Dedifferentiated amniotic fluid mesenchymal stem cell (primary cell): Measurements from ENCODE around the gene BMPR2.
"Not testable (repeated sequence)": the region's sequence is repeated elsewhere in the genome, so short reads cannot be mapped to it uniquely, and the experiment has no call there.

Experiments
- DNase-seq: peaks from one replicate; pipeline ENCODE4 v3.0.0-alpha.2; 2016; ENCODE audit errors: extremely low spot score

The BMPR2 gene

DNA sequence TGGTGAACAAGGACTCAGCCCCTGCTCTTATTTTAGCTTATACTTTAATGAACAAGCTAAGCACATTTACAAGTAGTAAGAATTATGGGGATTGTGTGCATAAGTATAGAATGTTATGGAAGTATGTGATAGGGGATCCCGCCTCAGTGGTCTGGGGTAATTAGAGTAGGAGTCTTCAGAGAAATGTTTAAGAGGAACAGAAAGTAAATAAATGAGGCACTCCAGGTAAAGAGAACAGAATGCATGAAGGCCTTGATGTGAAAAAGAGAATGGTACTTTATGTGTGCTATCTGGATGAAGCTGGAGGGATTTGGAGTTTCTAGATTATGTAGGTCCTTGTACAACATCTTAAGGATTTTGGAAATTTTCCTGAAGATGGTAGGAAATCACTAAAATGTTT, 76.6 kb downstream of the BMPR2 start:
- DNase-seq: no peak

DNA sequence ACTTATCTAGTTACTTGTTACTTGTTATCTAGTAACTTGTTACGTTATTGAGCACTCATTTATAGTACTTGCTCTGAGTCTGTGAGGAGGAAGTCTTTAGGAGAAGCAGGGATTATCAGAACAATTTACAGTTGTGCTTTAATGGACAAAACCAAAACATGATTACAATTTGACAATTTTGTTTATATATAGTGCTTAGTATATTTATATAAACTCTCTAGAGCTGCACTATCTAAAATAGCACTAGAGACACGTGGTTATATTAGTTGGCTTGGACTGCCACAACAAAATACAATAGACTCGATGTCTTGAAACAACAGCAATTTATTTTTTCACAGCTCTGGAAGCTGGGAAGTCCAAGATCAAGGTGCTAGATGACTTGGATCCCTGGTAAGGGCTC, 78.4 kb downstream of the BMPR2 start:
- DNase-seq: no peak

DNA sequence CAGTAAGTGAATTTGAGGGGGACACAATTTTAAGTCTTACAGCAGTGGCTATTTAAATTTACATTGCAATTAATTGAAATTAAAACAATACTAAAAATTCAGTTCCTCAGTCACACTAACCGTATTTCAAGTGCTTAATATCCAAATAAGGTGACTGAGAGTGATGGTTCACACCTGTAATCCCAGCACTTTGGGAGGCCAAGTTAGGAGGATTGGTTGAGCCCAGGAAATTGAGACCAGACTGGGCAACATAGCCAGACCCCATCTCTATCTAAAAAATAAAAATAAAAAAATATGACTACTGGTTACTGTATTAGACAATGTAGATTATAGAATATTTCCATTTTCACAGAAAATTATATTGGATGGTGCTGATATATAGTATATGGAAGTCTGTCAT, 79.0 kb downstream of the BMPR2 start:
- no peak for DNase-seq

DNA sequence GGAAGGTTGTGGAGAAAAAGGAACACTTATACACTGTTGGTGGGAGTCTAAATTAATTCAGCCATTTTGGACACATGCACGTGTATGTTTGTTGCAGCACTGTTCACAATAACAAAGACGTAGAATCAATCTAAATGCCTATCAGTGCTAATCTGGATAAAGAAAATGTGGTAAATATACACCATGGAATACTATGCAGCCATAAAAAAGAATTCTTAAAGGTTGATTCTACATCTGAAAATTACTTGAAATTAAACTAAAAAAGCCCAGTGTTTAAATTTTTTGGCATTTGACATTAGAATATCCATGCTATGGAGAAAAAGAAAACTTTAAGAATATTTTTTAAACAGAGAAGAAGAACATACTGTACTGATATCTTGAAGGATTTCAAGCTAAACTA, 84.0 kb downstream of the BMPR2 start:
- no peak for DNase-seq

DNA sequence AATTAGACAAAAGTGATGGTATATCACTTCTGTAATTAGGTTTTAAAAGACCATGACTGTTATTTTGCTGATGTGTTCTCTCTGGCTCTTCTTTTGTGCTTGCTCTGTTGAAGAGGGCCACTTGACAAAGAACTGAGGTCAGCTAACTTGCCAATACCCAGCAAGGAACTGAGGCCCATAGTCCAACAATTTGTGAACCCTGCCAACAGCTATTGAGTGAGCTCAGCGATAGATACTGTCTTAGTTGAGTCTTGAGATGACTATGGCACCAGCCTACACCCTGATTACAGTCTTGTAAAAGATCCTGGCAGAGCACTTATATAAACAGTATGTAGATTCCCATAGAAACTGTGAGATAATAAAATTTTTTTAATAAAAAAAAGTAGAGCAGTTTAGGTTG, 103.0 kb downstream of the BMPR2 start:
- DNase-seq: no peak

DNA sequence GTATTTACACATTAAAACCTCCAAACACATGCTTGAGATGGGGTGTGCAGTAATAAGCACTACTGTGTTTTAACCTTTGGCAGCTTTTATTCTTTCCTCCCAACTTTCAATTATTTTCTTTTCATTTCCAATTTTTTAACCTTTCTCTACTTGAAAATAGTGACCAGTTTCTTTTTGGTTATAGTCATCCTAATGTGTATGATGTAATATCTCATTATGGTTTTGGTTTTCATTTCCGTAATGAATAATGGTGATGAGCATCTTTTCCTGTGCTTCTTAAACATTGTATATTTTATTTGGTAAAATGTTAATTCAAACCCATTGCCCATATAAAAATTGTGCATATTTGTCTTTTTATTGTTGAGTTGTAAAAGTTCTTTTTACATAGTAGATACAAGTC, 103.5 kb downstream of the BMPR2 start:
- DNase-seq: no peak

DNA sequence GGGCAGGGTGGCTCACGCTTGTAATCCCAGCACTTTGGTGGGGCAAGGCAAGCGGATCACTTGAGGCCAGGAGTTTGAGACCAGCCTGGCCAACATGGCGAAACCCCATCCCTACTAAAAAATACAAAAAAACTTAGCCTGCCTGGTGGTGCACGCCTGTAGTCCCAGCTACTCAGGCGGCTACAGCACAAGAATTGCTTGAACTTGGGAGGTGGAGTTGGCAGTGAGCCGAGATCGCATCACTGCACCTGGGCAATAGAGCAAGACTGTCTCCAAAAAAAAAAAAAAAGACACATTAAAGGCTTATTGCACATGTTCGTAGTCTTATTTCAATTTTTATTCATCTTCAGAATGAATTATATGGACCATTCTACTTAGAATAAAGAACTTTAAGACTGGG, 110.2 kb downstream of the BMPR2 start:
- DNase-seq: no peak

DNA sequence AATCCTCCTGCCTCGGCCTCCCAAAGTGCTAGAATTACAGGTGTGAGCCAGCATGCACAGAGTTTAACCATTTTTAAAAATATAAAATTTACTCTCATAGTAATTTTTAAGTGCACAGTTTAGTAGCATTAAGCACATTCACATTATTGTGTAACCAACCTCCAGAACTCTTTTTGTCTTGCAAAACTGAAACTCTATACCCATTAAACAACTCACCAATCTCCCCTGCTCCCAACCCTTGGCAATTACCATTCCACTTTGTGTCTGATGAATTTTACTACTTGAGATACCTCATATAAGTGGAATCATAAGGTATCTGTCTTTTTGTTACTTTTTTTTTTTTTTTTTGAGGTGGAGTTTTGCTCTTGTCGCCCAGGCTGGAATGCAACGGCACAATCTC, 112.5 kb downstream of the BMPR2 start:
- no peak for DNase-seq

DNA sequence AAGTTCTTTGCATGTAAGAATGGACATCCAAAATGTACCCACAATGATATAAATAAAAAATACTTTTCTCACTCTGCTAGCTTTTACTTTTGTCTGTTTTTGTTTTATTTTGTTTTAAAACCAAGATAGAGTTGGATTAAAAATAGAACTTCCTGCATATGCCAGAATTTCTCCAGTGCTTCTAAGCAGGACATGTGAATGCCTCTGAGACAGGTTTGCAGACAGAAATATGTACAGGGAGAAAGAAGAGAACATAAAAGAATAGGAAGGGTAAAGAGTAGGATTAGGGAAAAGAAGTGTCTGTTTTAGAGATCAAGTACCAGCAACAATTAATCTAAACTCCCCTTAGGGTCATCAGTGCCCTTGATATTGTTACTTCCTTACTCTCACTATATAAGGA, 114.4 kb downstream of the BMPR2 start:
- no peak for DNase-seq

DNA sequence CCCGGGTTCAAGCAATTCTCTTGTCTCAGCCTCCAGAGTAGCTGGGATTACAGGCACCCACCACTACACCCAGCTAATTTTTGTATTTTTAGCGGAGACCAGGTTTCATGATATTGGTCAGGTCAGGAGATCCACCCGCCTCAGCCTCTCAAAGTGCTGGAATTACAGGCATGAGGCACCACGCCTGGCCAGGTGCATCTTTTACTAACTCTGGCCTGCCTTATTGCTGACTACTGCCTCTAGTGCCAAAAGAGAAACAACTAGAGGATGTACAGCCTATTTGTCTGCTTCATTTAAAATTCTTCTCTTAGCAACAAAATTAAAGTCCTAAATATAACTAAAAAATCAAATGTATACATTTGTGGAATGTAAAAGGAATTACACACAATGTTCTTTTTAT, 115.4 kb downstream of the BMPR2 start:
- DNase-seq: no peak

DNA sequence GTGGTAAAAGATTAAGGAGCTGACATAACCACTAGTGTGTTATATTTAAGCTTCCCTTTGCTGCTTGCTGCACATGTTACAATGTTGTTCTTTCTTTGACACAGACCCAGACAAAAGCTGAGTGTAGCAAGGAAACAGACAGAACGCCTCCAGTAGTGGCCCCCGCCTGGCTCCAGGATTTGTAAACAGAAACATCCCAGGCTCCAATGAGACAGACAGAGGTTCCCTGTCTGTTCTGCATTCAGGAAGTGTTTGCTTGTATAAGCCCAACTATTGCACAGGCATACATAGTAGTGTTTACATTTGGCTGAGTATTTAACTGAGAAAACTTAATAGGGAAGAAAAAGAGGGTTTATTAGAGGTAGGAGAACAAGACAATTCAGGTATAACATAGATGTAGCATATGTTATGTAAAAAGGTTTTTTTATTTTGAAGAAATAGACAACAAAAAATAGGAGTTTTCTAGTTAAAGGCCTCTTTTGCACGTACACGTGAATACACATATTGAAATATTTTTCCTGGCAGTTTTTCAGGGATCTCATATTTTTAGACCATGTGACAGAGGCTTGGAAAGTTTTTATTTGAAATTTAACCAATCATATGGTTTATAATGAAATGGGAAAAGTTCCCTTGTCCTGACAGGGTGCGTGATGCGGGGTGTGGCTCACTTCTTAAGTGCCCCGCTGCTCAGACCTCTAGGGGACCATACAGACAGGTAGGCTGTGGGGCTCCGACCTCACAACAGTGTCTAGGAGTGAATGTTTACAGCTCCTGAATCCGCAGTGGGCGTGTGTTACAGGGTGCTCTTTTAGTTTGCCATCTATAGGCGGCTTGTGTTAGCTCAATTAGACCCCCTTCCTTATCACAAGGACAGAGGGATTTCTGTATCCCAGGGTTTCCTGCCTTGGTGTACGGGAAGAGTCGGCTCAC, 118.4 kb downstream of the BMPR2 start:
- DNase-seq: peak; percentile 57

DNA sequence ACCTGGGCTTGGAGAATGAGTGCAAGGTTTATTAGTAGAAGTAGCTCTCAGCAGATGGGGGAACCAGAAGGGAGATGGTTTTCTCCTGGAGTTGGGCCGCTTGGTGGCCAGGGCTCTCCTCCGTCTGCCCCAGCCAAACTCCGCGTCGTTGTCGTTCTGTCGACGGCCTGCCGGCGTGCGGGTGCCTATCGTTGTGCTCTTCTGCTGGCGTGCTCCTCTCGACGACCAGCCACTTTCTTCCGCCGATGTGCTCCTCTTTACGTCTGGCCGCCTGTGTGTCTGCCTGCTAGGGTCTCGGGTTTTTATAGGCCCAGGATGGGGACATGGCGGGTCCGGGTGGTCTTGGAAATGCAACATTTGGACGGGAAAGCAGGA, 119.1 kb downstream of the BMPR2 start:
- DNase-seq: no peak

DNA sequence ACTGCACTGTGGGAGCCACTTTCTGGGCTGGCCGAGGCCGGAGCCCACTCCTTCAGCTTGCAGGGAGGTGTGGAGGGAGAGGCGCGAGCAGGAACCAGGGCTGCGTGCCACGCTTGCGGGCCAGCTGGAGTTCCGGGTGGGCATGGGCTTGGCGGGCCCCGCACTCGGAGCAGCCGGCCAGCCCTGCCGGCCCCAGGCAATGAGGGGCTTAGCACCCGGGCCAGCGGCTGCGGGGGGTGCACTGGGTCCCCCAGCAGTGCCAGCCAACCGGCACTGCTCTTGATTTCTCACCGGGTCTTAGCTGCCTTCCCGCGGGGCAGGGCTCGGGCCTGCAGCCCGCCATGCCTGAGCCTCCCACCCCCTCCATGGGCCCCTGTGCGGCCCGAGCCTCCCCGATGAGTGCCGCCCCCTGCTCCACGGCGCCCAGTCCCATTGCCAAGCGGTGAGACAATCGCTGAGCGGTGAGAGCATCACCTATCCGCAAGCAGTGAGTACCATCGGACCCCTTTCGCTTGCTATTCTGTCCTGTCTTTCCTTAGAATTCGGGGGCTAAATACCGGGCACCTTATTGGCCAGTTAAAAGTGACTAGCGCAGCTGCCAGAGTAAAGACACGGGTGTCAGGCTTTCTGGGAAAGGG, 120.8 kb downstream of the BMPR2 start:
- DNase-seq: not testable (repeated sequence)

DNA sequence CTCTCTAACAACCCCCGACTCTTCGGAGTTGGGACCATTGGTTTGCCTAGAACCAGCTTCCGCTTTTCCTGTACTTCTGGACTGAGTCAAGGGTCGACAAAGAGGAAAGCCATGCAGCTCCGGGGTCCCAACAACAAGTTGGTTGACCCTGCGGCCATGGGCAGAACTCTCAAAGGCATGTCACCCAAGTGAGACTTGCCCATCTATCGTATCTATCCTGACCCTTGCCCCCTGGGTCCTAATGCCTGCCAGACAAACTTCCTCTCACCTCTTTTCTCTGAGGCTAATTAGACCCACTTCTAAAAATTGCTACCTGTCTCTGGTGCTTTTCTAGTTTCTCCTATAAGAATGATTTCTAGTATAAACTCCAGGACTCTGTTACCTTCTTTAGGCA, 121.3 kb downstream of the BMPR2 start:
- not testable (repeated sequence) for DNase-seq

DNA sequence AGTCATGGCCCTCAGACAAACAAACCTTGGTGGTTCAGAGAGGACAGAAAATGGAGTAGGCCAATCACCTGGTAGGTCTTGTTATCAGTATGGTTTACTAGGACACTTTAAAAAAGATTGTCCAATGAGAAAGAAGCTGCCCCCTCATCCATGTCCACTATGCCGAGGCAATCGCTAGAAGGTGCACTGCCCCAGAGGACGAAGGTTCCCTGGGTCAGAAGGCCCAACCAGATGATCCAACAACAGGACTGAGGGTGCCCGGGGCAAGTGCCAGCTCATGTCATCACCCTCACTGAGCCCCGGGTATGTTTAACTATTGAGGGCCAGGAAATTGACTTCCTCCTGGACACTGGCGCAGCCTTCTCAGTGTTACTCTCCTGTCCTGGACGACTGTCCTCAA, 123.7 kb downstream of the BMPR2 start:
- not testable (repeated sequence) for DNase-seq

DNA sequence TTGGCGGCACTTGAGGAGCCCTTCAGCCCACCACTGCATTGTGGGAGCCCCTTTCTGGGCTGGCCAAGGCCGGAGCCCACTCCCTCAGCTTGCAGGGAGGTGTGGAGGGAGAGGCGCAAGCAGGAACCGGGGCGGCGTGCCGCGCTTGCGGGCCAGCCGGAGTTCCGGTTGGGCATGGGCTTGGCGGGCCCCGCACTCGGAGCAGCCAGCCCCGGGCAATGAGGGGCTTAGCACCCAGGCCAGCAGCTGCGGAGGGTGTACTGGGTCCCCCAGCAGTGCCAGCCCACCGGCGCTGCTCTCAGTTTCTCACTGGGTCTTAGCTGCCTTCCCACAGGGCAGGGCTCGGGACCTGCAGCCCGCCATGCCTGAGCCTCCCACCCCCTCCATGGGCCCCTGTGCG, 127.1 kb downstream of the BMPR2 start:
- not testable (repeated sequence) for DNase-seq

DNA sequence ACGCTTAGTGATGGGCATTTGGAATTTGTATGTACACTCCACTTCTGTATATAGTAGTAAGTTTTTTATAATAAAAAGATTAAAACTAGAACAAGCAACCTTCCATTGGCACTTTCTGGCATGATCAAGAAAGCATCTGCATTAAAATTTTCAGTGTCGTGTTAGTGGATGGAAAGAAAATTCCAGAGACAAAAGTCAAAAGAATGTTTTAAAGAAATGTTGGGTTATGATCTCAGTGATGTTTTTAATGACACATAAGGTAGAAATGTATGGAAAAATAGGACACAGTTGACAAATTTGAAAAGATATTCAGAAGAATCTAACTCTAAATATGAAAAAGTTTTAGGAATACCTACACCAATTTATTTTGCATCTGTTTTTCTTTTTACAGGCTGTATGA, 132.6 kb downstream of the BMPR2 start:
- no peak for DNase-seq

DNA sequence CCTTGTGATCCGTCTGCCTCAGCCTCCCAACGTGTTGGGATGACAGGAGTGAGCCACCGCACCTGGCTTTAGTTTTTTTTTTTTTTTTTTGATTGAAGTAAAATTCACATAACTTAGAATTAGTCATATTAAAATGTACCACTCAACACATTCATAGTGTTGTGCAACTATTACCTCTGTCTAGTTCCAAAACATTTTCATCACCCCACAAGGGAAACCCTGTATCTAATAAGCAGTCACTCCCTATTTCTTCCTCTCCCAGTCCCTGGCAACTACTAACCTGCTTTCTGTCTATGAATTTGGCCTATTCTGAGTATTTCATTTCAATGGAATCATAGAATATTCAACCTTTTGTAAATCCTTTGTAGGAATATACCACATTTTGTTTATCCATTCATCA, 134.8 kb downstream of the BMPR2 start:
- no peak for DNase-seq

DNA sequence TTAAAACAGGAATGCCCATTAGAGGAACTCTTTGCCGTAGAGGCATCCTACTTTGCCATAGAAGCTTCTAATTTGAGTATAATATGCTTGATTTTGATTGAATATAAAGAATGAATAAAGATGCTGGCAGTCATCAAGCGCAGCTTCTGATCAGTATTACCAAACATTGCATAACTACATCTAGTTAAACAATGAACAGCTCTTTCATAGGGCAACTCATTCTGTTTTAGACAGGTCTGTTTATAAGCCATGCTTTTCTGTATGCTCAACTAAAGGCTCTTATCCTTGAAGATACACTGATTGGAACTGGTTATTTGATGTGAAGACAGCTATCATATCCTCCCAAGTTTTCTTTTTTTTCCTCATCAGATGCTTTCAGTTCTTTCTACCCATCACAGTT, 136.0 kb downstream of the BMPR2 start:
- DNase-seq: no peak

DNA sequence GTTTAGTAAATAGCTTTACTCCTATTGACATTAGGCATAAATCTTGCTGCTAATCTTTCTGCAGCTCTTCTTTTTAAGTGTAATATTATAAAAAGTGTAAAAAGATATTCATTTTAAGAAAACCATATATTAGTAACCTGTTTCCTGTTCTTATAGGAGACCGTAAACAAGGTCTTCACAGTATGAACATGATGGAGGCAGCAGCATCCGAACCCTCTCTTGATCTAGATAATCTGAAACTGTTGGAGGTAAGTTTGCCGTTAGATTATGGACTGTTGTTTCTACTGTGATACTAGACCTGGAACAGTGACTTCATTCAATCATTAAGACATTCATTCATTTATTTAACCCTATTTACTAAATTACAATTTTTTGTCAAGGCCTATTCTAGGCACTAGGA, 138.6 kb downstream of the BMPR2 start:
- DNase-seq: no peak

DNA sequence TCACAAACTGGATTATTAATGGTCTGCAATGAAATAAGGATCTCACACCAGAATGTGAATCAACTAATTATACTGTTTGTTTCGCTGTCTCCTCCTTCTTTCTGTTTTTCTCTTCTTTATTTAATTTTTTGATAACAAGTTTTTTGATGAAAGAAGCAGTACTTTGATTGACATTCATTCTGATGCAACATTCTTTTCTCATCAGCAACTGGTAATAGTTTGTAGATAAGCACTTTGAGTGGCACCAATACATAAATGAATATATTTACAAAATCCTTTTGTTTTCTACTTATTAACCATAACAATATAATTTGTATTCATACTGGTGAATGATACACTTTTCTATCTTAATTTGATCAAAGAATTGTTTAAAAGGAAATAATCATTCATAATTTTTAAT, 143.3 kb downstream of the BMPR2 start:
- no peak for DNase-seq

DNA sequence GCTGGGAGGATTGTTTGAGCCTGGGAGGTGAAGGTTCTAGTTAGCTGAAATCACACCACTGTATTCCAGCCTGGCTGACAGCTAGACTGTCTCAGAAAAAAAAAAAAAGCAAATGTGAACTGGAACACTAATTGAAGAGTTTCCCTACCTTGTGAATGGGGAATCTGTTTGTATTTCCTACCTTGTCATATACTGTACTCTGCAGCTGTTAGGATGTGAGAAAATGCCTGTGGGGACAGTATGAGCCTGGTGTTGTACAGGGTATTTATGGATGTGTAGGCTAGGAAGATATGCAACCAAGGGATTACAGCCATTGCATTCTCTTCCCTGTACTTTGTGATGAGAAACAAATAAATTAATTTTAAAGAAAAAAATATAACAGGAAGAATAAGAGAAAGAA, 145.3 kb downstream of the BMPR2 start:
- DNase-seq: no peak

DNA sequence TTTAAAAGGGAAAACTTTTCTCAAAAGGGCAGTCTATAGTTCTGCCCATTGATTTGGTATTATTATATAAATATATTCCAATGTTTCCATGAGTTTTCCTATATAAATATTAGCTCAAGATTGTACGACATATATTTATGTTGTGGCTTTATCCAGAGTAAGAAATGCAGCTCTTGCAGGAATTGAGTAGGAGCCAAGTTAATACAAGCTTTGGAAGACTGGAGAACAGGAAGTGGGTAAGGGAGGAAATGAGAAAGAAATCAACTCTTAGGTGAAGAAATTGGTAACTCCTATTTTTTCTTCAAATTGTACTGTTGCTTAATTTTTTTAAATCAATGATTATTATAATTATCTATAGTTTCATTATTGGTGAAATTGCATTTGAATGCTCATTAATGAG, 153.3 kb downstream of the BMPR2 start:
- no peak for DNase-seq

DNA sequence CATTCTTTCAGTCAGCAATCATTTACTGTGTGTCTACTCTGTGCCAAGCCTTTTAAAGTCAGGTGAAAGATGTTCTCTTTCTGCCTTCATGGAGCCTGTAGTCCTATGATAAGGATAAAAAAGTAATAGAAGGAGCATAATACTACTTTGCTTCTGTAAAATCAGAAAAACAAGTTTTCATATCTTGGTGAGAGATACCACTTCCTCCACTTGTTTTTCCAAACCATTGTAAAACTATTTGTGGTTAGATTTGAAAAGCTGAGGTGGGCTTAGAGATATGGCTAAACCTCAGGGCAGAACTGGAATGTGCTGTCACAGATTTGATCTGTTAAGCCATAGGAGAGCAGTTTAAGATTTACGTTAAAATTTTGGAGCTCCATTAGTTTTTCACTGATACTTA, 153.9 kb downstream of the BMPR2 start:
- DNase-seq: no peak
